ENCODE results near the gene SIRT4. TPM values are rescaled to one million over a fixed set of nuclear protein-coding genes. Genes with fewer than 3 reads are reported as not detected.

SIRT4 gene
- total and polyA plus RNA-seq, 10 of the 15 experiments (the other 5 are each of a cell fraction or from before 2014, with no cell fraction given) = 0.19 to 0.98 (median 0.44) TPM

- Histone ChIP-seq H3K79me2 (ENCODE audit: control insufficient read depth, insufficient read depth, low read length) (no peaks in the 10 kb centered on the region), H3K36me3 (ENCODE audit: control insufficient read depth in 2 of 2, insufficient read depth in 2 of 2, low read length in 1 of 2) (no peaks in the 10 kb centered on the region), H2AFZ (ENCODE audit: control insufficient read depth, low read depth, low read length) (no peak overlapping the region), H3K27ac (ENCODE audit: control insufficient read depth, insufficient read depth) (no peak overlapping the region), H3K27me3 (replicated peaks in 1 of 2; ENCODE audit: control insufficient read depth in 2 of 2, insufficient read depth in 2 of 2, low read length in 1 of 2) (no peaks in the 10 kb centered on the region), H3K9ac (ENCODE audit: control insufficient read depth, insufficient read depth, low read length) (no peak overlapping the region), H4K20me1 (ENCODE audit: control insufficient read depth, insufficient read depth) (no peaks in the 10 kb centered on the region), H3K4me2 (ENCODE audit: control insufficient read depth, insufficient read depth) (no peak overlapping the region), H3K4me1 (ENCODE audit: control insufficient read depth, insufficient read depth, low read length) (no peaks in the 10 kb centered on the region), H3K9me3 (replicated peaks; ENCODE audit: control insufficient read depth, insufficient read depth, low read length) (no peaks in the 10 kb centered on the region), H3K4me3 (no peak overlapping the region)
- ATAC-seq (no peak), DNase-seq (ENCODE audit: low read depth, low spot score) (no peak), FAIRE-seq (no peak)
- TF ChIP-seq JUNB (IDR thresholded peaks at IDR 0.05) (no peak), POU2F2 (IDR thresholded peaks at IDR 0.05; ENCODE audit: borderline replicate concordance, low read depth, low read length) (no peak), ZNF274 (IDR thresholded peaks at IDR 0.05; ENCODE audit: insufficient read depth, insufficient read length) (no peak), RELA (IDR thresholded peaks at IDR 0.05; ENCODE audit: borderline replicate concordance, partially characterized antibody) (no peak), WRNIP1 (IDR thresholded peaks at IDR 0.05; ENCODE audit: borderline replicate concordance, low read depth, low read length) (no peak), ZNF217 (IDR thresholded peaks at IDR 0.05) (no peak), ZNF384 (IDR thresholded peaks at IDR 0.05; ENCODE audit: borderline replicate concordance, low read depth, low read length) (no peak), CBX3 (IDR thresholded peaks at IDR 0.05; ENCODE audit: borderline replicate concordance, low read depth) (no peak), PAX5 (IDR thresholded peaks at IDR 0.05; ENCODE audit: borderline replicate concordance, low read depth, low read length) (no peak), IKZF1 (conservative IDR thresholded peaks at IDR 0.05) (no peak), ELK1 (IDR thresholded peaks at IDR 0.05; ENCODE audit: low read depth, low read length) (no peak), E4F1 (IDR thresholded peaks at IDR 0.05; ENCODE audit: borderline replicate concordance, partially characterized antibody) (no peak)
- intact Hi-C loops (cut with micrococcal nuclease; ENCODE audit: unreplicated experiment) (no loop called here), in situ Hi-C loops (cut with MboI) (no loop called here)
- ChIA-PET POLR2A (no interaction called here), RAD21 (ENCODE audit: unreplicated experiment) (no interaction called here), CTCF (no interaction called here), SMC1A (ENCODE audit: uncharacterized antibody, unreplicated experiment) (no interaction called here)
- 60% methylated on average over 8 of the region's 8 CpGs for WGBS (ENCODE audit: insufficient coverage, insufficient replicate concordance, low lambda C conversion rate, missing lambda C conversion rate)
- BruUV-seq (replicated peaks) = no TSS peak
Measured at GRCh38 chr12:120343692-120344091, 41.6 kb downstream of the SIRT4 start.

All from GM12878 (cell line).